ENCODE results near the gene ARHGAP24.
"Not testable (repeated sequence)": the region's sequence is repeated elsewhere in the genome, so short reads cannot be mapped to it uniquely, and the experiment has no call there.

The ARHGAP24 gene

DNA sequence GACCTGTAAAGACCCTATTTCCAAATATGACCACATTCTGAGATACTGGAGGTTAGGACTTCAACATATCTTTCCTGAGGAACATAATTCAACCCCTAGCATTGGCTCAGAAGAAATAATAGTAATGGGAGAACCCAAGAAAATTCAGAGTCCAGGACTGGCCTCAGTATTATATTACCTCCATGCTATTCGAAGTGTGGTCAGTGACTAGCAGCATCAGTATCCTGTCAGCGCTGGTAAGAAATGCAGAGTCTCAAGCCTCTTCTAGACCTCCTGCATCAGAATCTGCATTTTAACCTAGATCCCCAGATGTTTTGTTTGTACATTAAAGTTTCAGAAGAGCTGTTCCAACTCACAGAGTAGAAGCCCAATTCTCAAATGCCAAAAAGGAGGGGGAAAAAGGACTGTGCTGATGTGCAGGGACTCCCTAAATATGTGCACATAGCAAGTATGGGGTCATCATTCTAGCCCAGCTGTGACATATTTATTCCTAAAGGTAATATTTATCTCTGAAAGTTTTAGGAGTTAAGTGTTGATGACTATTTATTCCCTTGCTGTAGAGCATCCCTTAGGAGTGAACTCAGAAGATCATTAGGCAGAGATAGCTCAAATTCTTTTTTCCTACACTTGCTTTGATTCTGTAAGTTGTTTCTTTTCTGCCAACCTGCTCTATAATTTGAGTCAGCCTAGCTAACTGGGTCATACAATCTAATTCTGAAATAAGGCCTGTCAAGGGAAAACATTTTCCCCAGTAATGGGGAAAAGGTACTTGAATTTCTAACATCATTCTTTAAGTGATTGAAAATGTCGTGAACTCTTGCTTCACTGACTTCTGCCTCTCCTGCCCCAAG lies 361.9 kb downstream of the ARHGAP24 start:
- no peak for DNase-seq (ENCODE audit: low read depth in 2 of 3, low spot score in 2 of 3)

DNA sequence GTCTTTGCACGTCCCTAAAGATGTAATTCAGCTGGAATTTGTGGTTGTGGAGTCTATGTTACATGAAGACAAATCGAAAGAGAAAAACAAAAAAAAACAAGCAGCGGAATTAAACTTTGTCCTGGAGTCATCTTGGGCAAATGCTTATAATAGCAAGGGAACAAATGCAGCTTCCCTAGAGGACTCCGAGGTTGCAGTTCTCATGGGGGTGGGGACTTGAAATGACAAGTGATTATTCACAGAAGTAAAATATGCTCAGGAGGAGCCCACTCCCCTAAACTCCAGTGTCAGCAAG lies 362.4 kb downstream of the ARHGAP24 start:
- DNase-seq (ENCODE audit: low read depth in 2 of 3, low spot score in 2 of 3): no peak

DNA sequence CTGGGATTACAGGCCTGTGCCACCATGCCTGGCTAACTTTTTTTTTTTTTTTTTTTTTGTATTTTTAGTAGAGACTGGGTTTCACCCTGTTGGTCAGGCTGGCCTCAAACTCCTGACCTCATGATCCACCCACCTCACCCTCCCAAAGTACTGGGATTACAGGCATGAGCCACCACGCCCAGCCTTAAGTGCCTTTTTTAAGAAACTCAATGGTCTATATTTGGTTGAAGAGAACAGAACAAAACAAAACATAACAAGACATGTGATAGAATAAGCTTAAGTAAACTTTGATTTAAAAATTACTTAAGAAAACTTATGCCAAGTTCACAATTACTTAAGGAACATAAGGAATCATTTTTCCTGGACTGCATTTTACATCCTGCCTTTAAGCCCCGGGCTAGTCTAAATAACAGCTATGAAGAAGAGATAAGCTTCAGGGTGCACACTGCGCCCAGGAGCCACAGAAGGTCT lies 365.1 kb downstream of the ARHGAP24 start:
- DNase-seq (ENCODE audit: low read depth in 2 of 3, low spot score in 2 of 3): not testable (repeated sequence)

DNA sequence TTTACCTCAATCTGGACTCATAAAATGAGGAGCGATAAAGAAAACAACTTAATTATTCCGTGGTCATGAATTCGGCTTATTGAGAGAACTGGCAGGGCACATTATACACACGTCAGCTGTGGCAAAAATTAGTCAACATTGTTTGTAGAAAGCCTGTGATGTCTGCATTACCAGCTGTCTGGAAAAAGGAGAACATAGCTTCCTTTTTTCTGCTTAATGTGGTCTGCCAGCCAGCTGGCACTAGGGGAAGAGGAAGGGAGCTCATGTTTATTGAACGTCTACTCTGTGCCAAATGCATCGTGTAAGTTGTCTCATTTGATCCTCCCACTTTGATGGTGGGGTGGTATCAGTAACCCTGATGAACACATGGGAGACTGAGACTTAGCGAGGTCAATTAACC lies 367.6 kb downstream of the ARHGAP24 start:
- no peak for DNase-seq (ENCODE audit: low read depth in 2 of 3, low spot score in 2 of 3)

DNA sequence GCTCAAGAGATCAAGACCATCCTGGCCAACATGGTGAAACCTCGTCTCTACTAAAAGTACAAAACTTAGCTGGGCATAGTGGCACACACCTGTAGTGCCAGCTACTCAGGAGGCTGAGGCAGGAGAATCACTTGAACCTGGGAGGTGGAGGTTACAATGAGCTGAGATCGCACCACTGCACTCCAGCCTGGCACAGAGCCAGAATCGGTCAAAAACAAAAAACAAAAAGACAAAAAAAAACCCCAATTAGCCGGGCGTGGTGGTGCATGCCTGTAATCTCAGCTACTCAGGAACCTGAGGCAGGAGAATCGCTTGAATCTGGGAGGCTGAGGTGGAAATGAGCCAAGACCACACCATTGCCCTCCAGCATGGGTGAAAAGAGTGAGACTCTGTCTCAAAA lies 378.8 kb downstream of the ARHGAP24 start:
- not testable (repeated sequence) for DNase-seq (ENCODE audit: low read depth in 2 of 3, low spot score in 2 of 3)

DNA sequence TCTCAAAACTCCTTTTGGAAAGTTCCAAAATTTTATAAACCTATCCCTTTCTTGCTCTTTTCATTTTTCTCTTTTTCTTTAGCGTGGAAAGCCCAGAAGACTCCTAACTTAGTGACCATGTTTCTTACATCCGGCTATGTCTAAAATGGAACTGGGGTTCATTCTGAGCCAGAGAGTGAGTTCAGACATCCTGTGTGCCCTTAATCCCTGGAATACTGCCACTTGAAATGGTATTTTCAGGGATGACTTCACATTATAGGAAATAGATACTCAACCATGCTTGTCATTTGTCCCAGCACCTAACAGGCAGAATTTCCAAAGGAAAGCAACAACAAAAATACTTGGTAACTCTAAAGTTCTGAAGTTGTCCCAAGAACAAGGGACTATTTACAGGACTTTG lies 379.6 kb downstream of the ARHGAP24 start:
- no peak for DNase-seq (ENCODE audit: low read depth in 2 of 3, low spot score in 2 of 3)

GRCh38 chr4:85860066-85860740 lies 385.3 kb downstream of the ARHGAP24 start:
- DNase-seq (ENCODE audit: low read depth in 2 of 3, low spot score in 2 of 3): no peak

- no peak for DNase-seq (ENCODE audit: low read depth in 2 of 3, low spot score in 2 of 3)
These were observed 386.3 kb downstream of the ARHGAP24 start for GRCh38 chr4:85861064-85861765.

GRCh38 chr4:85862896-85863295 lies 387.9 kb downstream of the ARHGAP24 start:
- DNase-seq (ENCODE audit: low read depth in 2 of 3, low spot score in 2 of 3): no peak

- DNase-seq (ENCODE audit: low read depth in 2 of 3, low spot score in 2 of 3): no peak
These were observed 389.6 kb downstream of the ARHGAP24 start for GRCh38 chr4:85864259-85865205.

DNA sequence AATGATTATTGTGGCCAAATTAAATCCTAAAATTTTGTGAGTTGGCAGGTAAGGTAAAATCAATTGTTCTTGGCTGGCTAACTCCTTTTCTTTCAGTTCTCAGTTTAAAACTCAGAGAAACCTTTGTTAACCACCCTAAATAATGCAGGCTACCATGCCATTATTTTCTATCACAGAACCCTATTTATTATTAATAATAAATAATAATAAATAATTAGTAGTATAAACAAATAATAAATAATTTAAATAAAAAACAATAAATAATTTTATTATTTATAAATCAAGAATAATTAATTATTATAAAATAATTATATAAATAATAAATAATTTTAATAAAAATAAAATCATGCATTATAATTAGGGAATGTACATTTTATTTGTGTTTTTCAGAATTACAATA lies 390.3 kb downstream of the ARHGAP24 start:
- DNase-seq (ENCODE audit: low read depth in 2 of 3, low spot score in 2 of 3): no peak

DNA sequence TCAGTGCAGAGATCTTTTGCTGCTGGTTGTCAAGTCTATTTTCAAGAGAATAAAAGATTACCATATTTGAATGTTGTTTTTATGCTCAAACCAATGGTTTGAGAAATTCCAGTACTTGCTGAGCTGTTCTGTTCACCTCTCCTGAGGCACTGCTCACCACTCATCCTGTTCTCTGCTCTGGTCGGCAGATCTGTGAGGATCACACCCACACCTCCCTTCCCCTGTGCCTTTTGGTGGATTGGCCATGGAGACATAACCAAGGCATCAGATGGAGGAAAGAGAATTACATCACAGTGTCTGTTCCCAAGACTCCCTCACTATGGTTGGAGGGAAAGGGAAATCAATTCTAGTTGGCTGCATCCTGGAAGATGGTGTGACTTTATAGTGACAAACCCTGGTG lies 391.6 kb downstream of the ARHGAP24 start:
- DNase-seq (ENCODE audit: low read depth in 2 of 3, low spot score in 2 of 3): no peak

GRCh38 chr4:85867271-85867670 lies 392.3 kb downstream of the ARHGAP24 start:
- DNase-seq (ENCODE audit: low read depth in 2 of 3, low spot score in 2 of 3): no peak

DNA sequence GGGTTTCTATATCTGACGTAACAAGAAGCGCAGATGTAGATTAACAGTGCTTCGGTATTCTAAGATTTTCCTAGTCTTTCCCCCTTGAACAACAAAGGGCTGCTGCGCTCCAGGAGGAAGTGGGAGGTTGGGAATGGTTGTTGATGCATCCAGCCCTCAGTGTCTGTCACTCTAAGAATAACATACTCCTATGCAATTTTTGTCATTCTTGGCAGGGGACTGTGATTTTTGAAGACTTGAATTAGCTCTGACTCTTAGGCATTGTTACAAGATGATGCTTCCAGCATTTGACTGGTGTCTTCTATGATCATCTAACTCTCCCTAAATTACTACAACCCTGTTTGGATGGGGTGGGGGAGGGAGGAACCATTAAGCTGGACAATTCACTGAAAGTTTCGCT lies 394.2 kb downstream of the ARHGAP24 start:
- no peak for DNase-seq (ENCODE audit: low read depth in 2 of 3, low spot score in 2 of 3)

DNA sequence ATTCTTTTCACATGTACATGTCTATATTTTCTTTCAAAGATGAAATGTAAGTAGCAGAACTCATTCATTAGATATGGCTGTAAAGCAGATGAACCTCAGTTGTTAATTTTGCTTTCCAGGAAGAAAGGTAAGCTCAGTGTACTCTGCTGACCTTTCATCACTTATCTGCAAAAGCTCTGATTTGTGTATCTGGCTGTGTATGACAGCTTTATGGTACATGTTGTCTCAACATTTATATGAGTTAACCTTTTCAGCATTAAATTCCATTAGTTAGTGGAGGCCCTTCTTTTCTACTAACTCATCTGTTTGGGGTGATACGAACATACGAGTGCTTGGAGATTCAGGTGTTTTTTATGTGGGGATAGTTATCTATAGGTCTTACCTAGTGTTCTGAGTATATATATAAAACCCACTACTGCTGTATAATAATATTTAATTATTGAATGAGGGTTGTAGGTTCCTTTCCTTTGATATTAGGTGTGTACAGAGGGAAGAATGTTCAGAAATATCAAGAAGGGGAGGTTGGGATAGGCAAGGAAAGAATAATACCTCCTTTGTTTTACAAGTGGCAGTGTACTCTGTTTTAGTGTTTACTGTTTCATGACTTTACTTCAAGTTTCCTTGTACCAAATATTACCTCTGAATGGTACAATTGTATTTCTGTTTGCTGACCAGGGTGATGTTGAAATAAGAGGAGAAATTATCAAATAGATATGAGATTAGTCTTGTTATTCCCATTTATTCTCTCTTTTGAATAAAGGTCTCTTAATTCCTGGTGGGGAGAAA lies 395.5 kb downstream of the ARHGAP24 start:
- DNase-seq (ENCODE audit: low read depth in 2 of 3, low spot score in 2 of 3): no peak

- DNase-seq (ENCODE audit: low read depth in 2 of 3, low spot score in 2 of 3): no peak
These were observed 398.6 kb downstream of the ARHGAP24 start for GRCh38 chr4:85873566-85873965.

DNA sequence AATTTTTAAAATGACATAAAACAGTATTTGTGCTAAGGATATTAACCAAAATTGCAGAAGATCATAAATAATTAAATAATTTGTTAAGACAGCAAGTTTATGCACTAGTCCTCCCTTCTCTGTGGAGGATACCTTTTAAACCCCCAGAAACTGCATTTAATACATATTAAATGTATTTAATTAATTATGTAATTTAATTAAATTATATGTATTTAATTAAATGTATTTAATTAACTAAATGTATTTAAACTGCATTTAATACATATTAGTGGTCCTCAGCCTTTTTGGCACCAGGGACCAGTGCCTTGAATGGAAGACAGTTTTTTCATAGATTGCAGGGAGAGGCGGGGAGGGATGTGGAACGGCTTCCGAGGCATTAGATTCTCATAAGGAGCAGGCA lies 404.6 kb downstream of the ARHGAP24 start:
- DNase-seq (ENCODE audit: low read depth in 2 of 3, low spot score in 2 of 3): no peak

- DNase-seq (ENCODE audit: low read depth in 2 of 3, low spot score in 2 of 3): no peak
These were observed 408.2 kb downstream of the ARHGAP24 start for GRCh38 chr4:85883180-85883579.

DNA sequence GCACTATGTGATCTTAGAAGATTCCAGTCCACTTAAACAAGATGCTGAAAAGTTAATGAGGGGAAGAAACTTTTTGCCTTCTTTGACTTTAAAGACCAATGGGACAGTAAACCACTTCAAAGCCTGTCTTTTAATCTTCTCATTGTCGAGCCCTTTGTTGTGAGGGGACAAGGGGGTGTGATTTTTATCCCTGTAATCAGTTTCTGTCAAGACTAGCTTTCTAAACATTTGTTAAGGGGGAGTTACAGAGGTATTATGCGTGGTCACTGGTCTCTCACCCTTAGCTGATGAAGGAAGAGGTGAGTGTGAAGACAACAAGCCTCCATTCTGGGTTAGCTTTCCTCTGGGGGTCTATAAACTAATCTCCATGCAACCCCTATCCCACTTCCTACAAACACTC lies 409.3 kb downstream of the ARHGAP24 start:
- DNase-seq (ENCODE audit: low read depth in 2 of 3, low spot score in 2 of 3): no peak

- no peak for DNase-seq (ENCODE audit: low read depth in 2 of 3, low spot score in 2 of 3)
These were observed 411.7 kb downstream of the ARHGAP24 start for GRCh38 chr4:85886665-85887064.

All from activated CD8-positive, alpha-beta memory T cell treated with anti-CD3 and anti-CD28 coated beads for 48 hours (primary cell).